Lower lobe of right lung (tissue), 2 donors: Measurements from ENCODE around the gene ZNF516. TPM values are rescaled to one million over a fixed set of nuclear protein-coding genes. Genes with fewer than 3 reads are reported as not detected.

ENCODE experiments used
- ATAC-seq, 2 donors: fragments of 200-7000 bp; cut with Tn5 transposase; one replicate each; pipeline ENCODE4 v1.9.1; 2020 to 2022; ENCODE audit warnings: mild to moderate bottlenecking in 2 of 2, moderate library complexity in 2 of 2
- DNase-seq: peaks from one replicate; pipeline ENCODE4 v3.0.0-alpha.2; 2020
- H3K27ac ChIP-seq: fragments of 200-600 bp; one replicate; pipeline ENCODE4 v1.8.0; 2022
- H3K27me3 ChIP-seq: fragments of 200-600 bp; one replicate; pipeline ENCODE4 v1.8.0; 2022; ENCODE audit warnings: low read depth
- H3K36me3 ChIP-seq: fragments of 200-600 bp; one replicate; pipeline ENCODE4 v1.8.0; 2022; ENCODE audit warnings: mild to moderate bottlenecking
- H3K4me1 ChIP-seq: fragments of 200-600 bp; one replicate; pipeline ENCODE4 v1.8.0; 2022
- H3K4me3 ChIP-seq: fragments of 200-600 bp; one replicate; pipeline ENCODE4 v1.8.0; 2022; ENCODE audit warnings: mild to moderate bottlenecking
- H3K9me3 ChIP-seq: fragments of 200-600 bp; one replicate; pipeline ENCODE4 v1.8.0; 2022
- CTCF ChIP-seq: fragments of 200-600 bp; IDR thresholded peaks from one replicate; pipeline ENCODE4 v1.8.0; 2022; ENCODE audit warnings: antibody characterized with exemption, mild to moderate bottlenecking
- intact Hi-C: fragments of 100-400 bp; cut with DNase I; formaldehyde crosslinking; loops from one replicate; pipeline ENCODE4 v1.11.0; 2022
- total RNA-seq: library from RNA; stranded (reverse); fragmentation: NEBNext Ultra II Directional; extraction: Animal tissue kit (Norgen Biotek cat#: 25700); gene quantifications from one replicate; pipeline ENCODE4 v1.2.1, GENCODE V29; 2021
- donor health status: DM: no; HTN: yes; CAD: no; lungs with severe emphysema.

ZNF516 gene
- total RNA-seq, 1 donor from 2014 or later, result 28.8 TPM

- TF ChIP-seq CTCF, result no peak
- intact Hi-C loops, result no loop called here
- Histone ChIP-seq H3K4me1 (no peaks in the 10 kb centered on the region), H3K27me3 (no peaks in the 10 kb centered on the region), H3K9me3 (no peaks in the 10 kb centered on the region), H3K36me3 (peaks cover 60% of the 10 kb centered on the region), H3K4me3 (no peak overlapping the region), H3K27ac (no peak overlapping the region)
- DNase-seq (no peak), ATAC-seq (no peak)
Measured at GRCh38 chr18:76359909-76360308, 135.1 kb downstream of the ZNF516 start.

GRCh38 chr18:76358774-76359173, 136.3 kb downstream of the ZNF516 start:
- Histone ChIP-seq H3K9me3 (no peaks in the 10 kb centered on the region), H3K4me1 (no peaks in the 10 kb centered on the region), H3K36me3 (peaks cover 60% of the 10 kb centered on the region), H3K27ac (no peak overlapping the region), H3K4me3 (no peak overlapping the region), H3K27me3 (no peaks in the 10 kb centered on the region)
- intact Hi-C loops, result no loop called here
- ATAC-seq (no peak), DNase-seq (no peak)
- no peak for TF ChIP-seq CTCF

- Histone ChIP-seq H3K27me3 (no peaks in the 10 kb centered on the region), H3K36me3 (peaks cover 55% of the 10 kb centered on the region), H3K9me3 (no peaks in the 10 kb centered on the region), H3K27ac (no peak overlapping the region), H3K4me3 (no peak overlapping the region), H3K4me1 (no peaks in the 10 kb centered on the region)
- ATAC-seq (no peak), DNase-seq (no peak)
- no peak for TF ChIP-seq CTCF
- intact Hi-C loops, result no loop called here
Measured at GRCh38 chr18:76357585-76358260, 137.3 kb downstream of the ZNF516 start.

- Histone ChIP-seq H3K4me3 (no peak overlapping the region), H3K9me3 (no peaks in the 10 kb centered on the region), H3K27ac (no peak overlapping the region), H3K36me3 (peaks cover 50% of the 10 kb centered on the region), H3K4me1 (no peaks in the 10 kb centered on the region), H3K27me3 (no peaks in the 10 kb centered on the region)
- ATAC-seq (no peak), DNase-seq (no peak)
- TF ChIP-seq CTCF, result no peak
- intact Hi-C loops, result no loop called here
Measured at GRCh38 chr18:76357174-76357573, 137.9 kb downstream of the ZNF516 start.

- TF ChIP-seq CTCF, result no peak
- H3K4me3 ChIP-seq, result no peak overlapping the region
- no peak for DNase-seq
- H3K27ac ChIP-seq, result no peak overlapping the region
- no peaks in the 10 kb centered on the region for H3K9me3 ChIP-seq
- intact Hi-C loops, result no loop called here
- ATAC-seq, result no peak
- no peaks in the 10 kb centered on the region for H3K4me1 ChIP-seq
- peaks cover 45% of the 10 kb centered on the region for H3K36me3 ChIP-seq
- no peaks in the 10 kb centered on the region for H3K27me3 ChIP-seq
Measured at GRCh38 chr18:76356666-76357065, 138.4 kb downstream of the ZNF516 start.
